ENCODE measurements around the gene PPP1R11.

DNA sequence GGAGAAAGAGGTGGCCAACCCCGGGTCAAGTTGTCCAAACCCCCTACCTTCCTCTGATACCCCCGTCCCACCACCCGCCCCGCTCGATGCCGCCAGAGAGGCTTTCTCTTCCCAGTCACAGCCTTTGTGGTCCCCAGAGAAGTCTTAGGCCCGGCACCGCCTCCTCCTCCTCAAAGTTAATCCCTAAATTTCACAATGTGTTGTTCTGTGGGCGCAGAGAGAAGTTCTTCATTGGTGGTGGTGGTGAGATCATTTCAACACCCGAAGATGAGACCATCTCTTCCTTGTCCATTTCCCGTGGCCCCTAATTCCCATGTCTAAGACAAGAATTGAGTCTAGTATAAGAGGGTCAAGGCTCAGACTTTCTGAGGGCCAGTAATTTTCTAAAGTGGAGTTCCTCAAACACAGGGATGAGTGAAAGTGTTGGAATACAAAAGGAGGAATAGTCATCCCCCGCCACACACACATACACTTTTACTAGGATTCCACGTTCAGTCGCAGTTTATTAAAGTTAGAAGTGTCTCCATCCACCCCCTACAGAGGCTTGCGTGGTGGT lies 35.5 kb downstream of the PPP1R11 start:
- no peak for TF ChIP-seq POLR2A (IDR thresholded peaks at IDR 0.05)
- TF ChIP-seq, protein P1, sequence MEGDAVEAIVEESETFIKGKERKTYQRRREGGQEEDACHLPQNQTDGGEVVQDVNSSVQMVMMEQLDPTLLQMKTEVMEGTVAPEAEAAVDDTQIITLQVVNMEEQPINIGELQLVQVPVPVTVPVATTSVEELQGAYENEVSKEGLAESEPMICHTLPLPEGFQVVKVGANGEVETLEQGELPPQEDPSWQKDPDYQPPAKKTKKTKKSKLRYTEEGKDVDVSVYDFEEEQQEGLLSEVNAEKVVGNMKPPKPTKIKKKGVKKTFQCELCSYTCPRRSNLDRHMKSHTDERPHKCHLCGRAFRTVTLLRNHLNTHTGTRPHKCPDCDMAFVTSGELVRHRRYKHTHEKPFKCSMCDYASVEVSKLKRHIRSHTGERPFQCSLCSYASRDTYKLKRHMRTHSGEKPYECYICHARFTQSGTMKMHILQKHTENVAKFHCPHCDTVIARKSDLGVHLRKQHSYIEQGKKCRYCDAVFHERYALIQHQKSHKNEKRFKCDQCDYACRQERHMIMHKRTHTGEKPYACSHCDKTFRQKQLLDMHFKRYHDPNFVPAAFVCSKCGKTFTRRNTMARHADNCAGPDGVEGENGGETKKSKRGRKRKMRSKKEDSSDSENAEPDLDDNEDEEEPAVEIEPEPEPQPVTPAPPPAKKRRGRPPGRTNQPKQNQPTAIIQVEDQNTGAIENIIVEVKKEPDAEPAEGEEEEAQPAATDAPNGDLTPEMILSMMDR (IDR thresholded peaks at IDR 0.05): no peak
- no peak for TF ChIP-seq POLR2AphosphoS5 (IDR thresholded peaks at IDR 0.05)
- no peak for TF ChIP-seq EP300 (IDR thresholded peaks at IDR 0.05; ENCODE audit: low read depth)
